GM19397 (cell line): ENCODE measurements around the gene FBXW11.
"Not testable (repeated sequence)": the region's sequence is repeated elsewhere in the genome, so short reads cannot be mapped to it uniquely, and the experiment has no call there.

Experiments
- ATAC-seq: cut with Tn5 transposase; IDR thresholded peaks from one replicate; pipeline ENCODE4 v1.9.1; 2021; ENCODE audit warnings: mild to moderate bottlenecking, moderate library complexity; ENCODE audit not compliant: unreplicated experiment

FBXW11 gene

DNA sequence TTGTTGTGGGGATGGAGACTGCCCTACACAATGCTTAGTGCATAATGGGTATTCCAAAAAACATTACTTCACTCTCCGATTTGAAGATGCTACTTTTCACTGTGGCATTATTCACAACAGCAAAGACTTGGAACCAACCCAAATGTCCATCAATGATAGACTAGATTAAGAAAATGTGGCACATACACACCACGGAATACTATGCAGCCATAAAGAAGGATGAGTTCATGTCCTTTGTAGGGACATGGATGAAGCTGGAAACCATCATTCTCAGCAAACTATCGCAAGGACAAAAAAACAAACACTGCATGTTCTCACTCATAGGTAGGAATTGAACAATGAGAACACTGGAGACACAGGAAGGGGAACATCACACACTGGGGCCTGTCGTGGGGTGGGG, 90.7 kb downstream of the FBXW11 start:
- not testable (repeated sequence) for ATAC-seq

- ATAC-seq: no peak
These were observed 91.6 kb downstream of the FBXW11 start for GRCh38 chr5:171914726-171915338.

GRCh38 chr5:171913987-171914273, 92.5 kb downstream of the FBXW11 start:
- ATAC-seq: no peak

DNA sequence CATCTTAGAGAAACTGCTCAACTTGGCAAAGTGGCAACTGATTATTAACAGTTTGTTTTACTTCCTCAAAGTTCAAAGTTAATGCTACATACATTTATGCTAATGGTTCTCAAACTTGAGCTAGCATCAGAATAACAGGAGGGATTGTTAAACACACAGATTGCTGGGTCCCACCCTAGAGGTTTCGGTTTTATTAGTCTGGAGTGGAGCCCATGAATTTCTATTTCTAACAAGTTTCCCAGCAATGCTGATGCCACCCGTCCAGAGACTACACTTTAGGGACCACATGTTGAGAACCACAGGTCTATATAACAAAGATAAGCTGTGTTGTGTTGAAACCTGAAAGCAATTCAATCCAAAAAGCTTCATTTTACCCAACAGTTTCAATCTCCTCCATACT, 95.3 kb downstream of the FBXW11 start:
- ATAC-seq: no peak

DNA sequence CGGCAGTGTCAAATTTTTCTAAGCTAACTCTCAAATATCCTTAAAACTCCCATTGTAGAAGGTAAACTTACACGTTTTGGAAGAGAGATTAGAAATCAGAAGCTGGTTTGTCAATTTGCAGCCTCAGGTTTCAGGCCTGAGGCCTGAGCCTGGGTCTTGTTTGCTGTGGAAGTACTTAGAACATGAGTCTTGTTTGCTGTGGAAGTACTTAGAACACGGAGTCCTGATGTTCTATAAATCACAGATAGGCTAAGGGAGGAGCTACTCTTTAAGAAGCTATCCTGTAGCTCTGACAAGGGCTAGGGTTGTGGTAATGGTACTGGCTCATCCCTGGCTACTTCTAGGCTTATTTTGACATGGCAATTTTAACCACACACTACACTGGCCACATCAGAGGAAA, 97.8 kb downstream of the FBXW11 start:
- ATAC-seq: no peak

DNA sequence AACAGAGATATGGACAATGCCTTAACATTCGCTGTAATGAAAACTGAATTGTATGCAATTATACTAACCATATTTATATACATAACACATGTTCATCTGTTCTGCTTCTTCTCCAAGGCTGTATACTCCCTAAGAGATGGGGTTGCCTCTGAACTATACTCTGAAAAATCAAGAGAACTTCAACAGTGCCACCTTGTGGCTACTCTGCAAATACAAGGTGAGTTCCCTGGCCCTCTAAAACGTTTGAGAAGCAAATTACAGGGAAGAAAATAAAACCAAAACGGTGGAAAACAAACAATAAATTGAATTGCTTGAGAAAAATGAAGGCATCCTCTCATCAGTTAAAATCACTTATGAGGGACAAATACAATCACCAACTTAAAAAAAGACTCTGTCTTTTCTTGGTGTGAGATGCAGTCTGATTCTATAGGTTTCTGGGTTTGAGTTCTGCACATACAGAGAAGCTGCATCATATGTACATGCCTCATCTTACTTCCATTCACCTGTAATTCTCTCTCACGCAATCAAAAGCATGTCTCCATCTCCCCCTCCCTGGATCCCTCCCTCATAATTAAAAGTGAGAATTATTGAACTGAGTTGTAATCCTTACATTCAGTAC, 98.6 kb downstream of the FBXW11 start:
- ATAC-seq: peak; percentile 49

DNA sequence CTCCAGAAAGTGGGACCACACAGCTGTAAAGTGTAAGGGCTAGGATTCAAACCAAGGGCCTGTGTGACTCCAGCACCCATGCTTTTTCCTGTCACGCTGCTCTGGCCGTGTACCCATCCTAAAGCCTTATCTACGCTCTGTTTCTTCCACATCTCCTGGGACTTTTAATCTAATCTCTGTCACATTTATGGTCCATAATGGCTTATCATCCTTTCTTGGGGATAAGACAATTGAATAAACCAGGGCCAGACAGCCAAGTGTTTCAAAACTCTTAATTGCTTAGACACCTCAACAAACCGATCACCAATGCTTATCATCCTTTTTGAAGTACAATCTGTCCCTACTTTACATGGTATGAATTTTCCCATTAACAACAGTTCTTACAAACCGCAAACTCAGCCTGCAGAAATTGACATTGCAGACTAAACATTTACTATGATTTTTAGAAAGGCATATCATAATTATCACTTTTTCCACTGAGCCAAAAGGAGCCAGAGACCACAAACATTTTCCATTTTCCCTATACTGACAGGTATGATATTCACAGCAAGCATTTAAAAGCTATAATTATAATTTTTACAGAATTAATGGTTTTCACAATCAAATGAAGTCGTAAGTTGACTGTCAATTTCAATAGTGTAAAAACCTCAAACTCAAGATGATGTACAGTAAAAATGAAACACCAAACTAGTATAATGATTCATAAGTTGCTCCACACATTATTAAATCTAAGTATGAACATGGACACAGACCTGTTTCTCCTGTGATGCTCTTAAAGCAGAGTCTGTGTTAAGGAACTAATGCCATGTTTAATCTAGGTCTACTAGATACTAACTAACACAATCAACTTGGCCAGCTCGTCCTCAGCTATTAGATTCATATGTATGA, 99.5 kb downstream of the FBXW11 start:
- ATAC-seq: no peak

GRCh38 chr5:171906066-171906570, 100.3 kb downstream of the FBXW11 start:
- no peak for ATAC-seq

DNA sequence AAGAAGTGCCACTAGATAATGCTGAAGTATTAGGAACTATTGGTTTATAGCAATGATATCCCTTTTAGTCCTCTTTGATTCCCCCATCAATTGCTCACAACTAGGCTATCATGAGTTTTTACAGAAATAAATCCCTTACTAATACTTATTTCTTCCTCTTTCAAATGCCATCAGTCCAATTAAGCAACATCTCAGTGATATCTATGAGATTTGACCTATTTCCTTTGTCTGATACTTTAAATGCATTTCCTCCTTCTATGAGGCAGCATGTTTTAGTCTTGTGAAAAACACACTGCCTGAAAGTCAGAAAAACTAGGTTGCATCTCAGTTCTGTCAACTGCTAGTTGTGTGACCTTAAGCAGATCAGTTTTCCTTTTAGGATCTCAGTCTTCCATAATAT, 101.6 kb downstream of the FBXW11 start:
- ATAC-seq: no peak

DNA sequence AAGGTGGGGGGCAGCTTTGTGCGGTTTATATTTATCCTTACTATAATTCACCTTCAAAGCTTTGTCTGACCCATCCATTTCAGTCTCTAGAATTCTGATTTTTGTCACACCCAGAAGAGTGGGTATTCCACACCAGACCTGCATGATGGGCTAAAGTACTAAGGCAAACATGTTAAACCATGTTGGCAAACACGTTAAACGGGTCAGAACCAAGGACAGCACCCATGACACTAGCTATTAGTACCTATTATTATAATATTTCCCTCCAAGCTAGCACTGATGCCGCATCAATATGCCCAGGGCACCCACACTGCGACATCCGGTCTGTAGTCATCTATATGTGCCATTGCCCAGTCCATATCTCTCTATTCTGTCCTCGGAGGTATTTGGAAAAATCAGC, 104.7 kb downstream of the FBXW11 start:
- ATAC-seq: no peak

GRCh38 chr5:171899792-171900191, 106.6 kb downstream of the FBXW11 start:
- ATAC-seq: no peak

GRCh38 chr5:171898879-171899278, 107.6 kb downstream of the FBXW11 start:
- no peak for ATAC-seq

GRCh38 chr5:171898386-171898785, 108.1 kb downstream of the FBXW11 start:
- no peak for ATAC-seq

- no peak for ATAC-seq
These were observed 109.2 kb downstream of the FBXW11 start for GRCh38 chr5:171897231-171897630.

DNA sequence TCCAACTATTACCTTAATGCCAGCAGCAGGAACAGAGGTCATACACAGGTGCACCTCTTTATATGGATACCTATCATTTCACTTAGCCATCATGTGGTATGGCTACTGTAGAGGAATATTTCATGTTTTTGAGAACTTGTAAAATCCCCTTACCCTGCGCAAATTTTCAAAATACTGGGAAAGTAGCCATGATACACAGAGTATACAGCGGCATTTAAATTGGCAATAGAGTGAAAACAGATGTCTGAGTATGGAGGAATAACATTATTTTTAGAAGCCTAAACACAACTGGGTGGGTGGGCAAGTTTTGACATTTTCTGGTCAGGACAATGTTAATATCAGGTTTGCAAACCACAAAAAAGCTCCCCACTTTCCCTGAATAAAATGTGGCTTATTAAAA, 111.4 kb downstream of the FBXW11 start:
- ATAC-seq: no peak

GRCh38 chr5:171893290-171893886, 113.0 kb downstream of the FBXW11 start:
- no peak for ATAC-seq

DNA sequence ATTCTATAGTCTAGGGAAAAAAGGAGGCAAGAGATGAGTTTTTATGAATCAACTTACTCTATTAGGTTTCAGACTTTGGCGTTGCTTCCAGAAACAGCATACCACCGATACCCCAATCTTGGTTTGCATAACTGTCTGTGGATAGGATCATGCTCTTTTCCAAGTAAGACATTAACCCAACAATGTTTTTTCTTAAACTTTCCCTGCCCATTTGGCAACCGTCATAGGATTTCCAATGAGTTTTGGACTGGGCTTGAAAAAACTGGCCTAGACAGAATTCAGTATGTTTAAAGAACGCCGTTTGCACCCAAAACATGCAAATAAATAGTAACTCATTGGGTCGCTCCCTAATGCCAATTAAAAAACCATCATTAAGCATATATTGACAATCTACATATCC, 114.8 kb downstream of the FBXW11 start:
- no peak for ATAC-seq

DNA sequence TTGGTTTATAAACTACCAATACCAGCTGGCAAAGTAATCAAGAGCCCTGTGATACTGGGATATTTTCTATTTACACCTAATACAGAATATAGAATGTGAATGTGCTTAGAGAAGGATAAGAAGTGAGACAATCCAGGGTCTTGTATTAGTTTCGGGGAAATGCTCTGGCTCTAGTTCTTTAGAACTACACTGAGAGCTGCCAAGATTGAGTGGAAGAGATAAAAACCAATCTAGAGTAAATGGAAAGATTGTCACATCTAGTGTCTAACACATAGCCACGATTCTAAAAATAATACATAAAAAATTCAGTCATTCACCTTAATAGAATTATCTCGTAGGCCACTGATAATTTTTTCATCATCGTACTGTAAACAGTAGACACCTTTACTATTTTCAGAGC, 115.3 kb downstream of the FBXW11 start:
- ATAC-seq: no peak

- ATAC-seq: no peak
These were observed 118.4 kb downstream of the FBXW11 start for GRCh38 chr5:171888051-171888481.

DNA sequence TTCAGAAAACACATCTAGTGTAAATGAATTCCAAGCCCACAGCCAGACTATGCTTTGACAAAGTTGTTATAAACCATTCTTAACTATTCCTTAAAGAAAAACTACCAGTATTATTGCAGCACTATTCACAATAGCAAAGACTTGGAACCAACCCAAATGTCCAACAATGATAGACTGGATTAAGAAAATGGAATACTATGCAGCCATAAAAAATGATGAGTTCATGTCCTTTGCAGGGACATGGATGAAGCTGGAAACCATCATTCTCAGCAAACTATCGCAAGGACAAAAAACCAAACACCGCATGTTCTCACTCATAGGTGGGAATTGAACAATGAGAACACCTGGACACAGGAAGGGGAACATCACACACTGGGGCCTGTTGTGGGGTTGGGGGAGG, 120.4 kb downstream of the FBXW11 start:
- ATAC-seq: not testable (repeated sequence)

DNA sequence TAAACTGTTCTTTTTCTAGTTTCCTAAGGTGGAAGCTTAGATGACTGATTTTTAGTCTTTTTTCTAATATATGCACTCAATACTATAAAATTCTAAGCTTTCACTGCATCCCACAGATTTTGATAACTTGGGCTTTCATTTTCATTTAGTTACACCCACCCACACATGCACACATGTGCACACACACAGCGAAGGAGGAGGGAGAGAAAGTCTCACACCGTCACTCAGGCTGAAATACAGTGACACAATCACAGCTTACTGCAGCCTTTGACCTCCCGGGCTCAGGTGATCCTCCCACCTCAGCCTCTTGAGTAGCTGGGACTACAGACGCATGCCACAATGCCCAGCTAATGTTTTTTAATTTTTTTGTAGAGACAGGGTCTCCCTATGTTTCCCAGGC, 124.3 kb downstream of the FBXW11 start:
- no peak for ATAC-seq

DNA sequence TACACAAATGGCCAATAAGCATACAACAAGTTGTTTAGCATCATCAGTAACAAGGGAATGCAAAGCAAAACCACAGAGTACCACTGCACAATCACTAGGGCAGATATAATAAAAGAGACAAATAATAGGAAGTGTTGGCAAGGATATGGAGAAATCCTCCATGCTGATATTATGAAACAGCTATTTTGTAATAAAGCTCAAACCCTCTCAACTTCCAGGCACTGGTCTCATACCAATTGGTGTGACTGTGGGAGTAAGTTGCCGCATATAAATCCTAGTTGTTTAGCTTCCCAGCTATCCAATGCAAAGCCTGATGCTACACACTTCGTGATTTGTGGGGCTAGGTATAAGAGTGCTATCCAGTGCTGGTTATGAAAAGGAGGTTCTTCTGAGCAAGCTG, 132.2 kb downstream of the FBXW11 start:
- no peak for ATAC-seq
